Right kidney (tissue), 9 donors: Measurements from ENCODE around the gene CD40.

ENCODE experiments used
- DNase-seq: peaks from one replicate; pipeline ENCODE4 v3.0.0-alpha.2; 2016
- long read RNA-seq, 8 donors: transcript quantifications; one replicate each; lab custom pipeline, GENCODE V29; 2026

The CD40 gene
- long read RNA-seq, donor 1, partial matches to known transcripts, result 0 of 1 reads
- long read RNA-seq, donor 1, other reads (novel, unspliced or antisense), result 0 of 1 reads
- long read RNA-seq, donor 2, partial matches to known transcripts, result 0 of 1 reads
- long read RNA-seq, donor 2, other reads (novel, unspliced or antisense), result 0 of 1 reads
- long read RNA-seq, donor 3, result 0 reads
- long read RNA-seq, donor 4, partial matches to known transcripts, result 0 of 2 reads
- long read RNA-seq, donor 4, other reads (novel, unspliced or antisense), result 0 of 2 reads
- long read RNA-seq, donor 5, partial matches to known transcripts, result 0 of 2 reads
- long read RNA-seq, donor 5, other reads (novel, unspliced or antisense), result 0 of 2 reads
- long read RNA-seq, donor 6, result 0 reads
- long read RNA-seq, donor 7, partial matches to known transcripts, result 0 of 3 reads
- long read RNA-seq, donor 7, other reads (novel, unspliced or antisense), result 0 of 3 reads
- long read RNA-seq, donor 8, partial matches to known transcripts, result 0 of 2 reads
- long read RNA-seq, donor 8, other reads (novel, unspliced or antisense), result 0 of 2 reads

GRCh38 chr20:46117704-46118467 lies at the start of gene CD40:
CD40 (plus strand) TSS chr20:46118314; CDS start chr20:46118344, 30 bp downstream.
- peak; percentile 31 for DNase-seq

- DNase-seq, result no peak
These were observed 47.8 kb upstream of the CD40 start for GRCh38 chr20:46070215-46070900.

- DNase-seq, result no peak
These were observed 46.5 kb upstream of the CD40 start for GRCh38 chr20:46071573-46071972.

GRCh38 chr20:46073024-46073423 lies 45.1 kb upstream of the CD40 start:
- no peak for DNase-seq

GRCh38 chr20:46073443-46073842 lies 44.7 kb upstream of the CD40 start:
- no peak for DNase-seq

GRCh38 chr20:46074006-46074405 lies 44.1 kb upstream of the CD40 start:
- no peak for DNase-seq

GRCh38 chr20:46076806-46077205 lies 41.3 kb upstream of the CD40 start:
- DNase-seq, result no peak

GRCh38 chr20:46077642-46078305 lies 40.3 kb upstream of the CD40 start:
- no peak for DNase-seq

- DNase-seq, result no peak
These were observed 39.2 kb upstream of the CD40 start for GRCh38 chr20:46078954-46079353.

- no peak for DNase-seq
These were observed 37.0 kb upstream of the CD40 start for GRCh38 chr20:46081074-46081473.

- no peak for DNase-seq
These were observed 35.0 kb upstream of the CD40 start for GRCh38 chr20:46083101-46083500.

GRCh38 chr20:46083531-46084061 lies 34.5 kb upstream of the CD40 start:
- DNase-seq, result no peak

- no peak for DNase-seq
These were observed 33.3 kb upstream of the CD40 start for GRCh38 chr20:46084805-46085178.

- DNase-seq, result no peak
These were observed 32.8 kb upstream of the CD40 start for GRCh38 chr20:46085179-46085851.

GRCh38 chr20:46087161-46087560 lies 31.0 kb upstream of the CD40 start:
- no peak for DNase-seq

GRCh38 chr20:46088409-46089166 lies 29.5 kb upstream of the CD40 start:
- DNase-seq, result peak; percentile 18

GRCh38 chr20:46089167-46089416 lies 29.0 kb upstream of the CD40 start:
- no peak for DNase-seq

- DNase-seq, result peak; percentile 100
These were observed 28.4 kb upstream of the CD40 start, which contains the start of gene NCOA5 for GRCh38 chr20:46089417-46090388. NCOA5 (minus strand) TSS chr20:46089962; CDS start chr20:46079424, 10,538 bp downstream.
